GM19193 (cell line): ENCODE data around the gene TOMM20L.

Experiments
- POLR2A ChIP-seq: IDR thresholded peaks from 4 replicates; pipeline ENCODE4 v1.6.1; 2011; ENCODE audit not compliant: insufficient read depth, insufficient read length; ENCODE audit errors: extremely low read depth

TOMM20L gene

GRCh38 chr14:58408681-58409215 is 13.0 kb downstream of the TOMM20L start:
- TF ChIP-seq POLR2A = no peak

DNA sequence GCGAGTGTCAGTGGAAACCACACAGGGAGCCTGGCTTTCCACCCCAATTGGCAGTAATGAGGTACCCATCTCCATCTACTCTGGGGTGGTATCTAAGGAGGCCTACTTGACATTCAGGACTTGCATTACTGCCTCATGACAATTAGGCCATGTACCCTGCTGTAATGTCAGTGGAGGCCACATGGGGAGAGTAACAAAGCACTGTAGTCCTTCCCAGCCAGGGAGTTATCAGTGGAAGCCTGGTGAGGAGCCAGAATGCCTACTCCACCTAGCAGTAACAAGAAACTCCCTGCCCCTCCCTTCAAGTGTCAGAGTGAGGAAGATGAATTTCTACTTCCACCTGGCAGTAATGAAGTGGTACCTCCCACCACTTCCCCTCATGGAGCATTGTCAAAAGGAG is 19.1 kb downstream of the TOMM20L start:
- TF ChIP-seq POLR2A = no peak

- no peak for TF ChIP-seq POLR2A
Measured at GRCh38 chr14:58415636-58416547, 20.2 kb downstream of the TOMM20L start.

DNA sequence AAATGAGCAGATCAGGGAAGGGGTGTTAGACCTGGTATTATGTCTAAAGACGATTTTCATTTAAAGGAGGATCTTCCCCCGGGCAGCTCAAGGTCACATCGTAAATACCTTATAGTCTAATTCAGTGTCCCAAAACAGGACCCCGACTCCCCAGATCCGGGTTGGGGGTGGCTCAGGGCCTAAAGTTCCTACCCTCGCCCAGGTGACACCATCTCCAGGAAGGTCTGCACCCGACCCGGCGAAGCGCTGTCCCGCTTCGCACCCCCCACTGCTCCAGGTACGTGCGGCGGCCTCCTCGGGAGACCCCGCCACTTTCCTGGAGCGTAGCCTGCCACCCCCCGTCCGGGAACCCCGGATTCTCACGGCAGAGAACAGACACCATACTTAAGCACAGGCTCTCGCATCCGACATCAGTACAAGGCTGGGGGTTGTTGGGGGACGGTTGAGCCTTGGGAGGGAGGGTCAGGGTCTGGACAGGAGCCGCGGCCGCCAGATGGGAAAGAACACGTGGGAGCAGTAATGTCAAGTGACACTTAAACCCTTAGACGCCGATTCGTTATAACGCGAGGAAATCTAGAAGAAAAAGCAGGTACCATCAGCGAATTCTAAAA is 31.0 kb downstream of the TOMM20L start:
- TF ChIP-seq POLR2A = peak; percentile 48

DNA sequence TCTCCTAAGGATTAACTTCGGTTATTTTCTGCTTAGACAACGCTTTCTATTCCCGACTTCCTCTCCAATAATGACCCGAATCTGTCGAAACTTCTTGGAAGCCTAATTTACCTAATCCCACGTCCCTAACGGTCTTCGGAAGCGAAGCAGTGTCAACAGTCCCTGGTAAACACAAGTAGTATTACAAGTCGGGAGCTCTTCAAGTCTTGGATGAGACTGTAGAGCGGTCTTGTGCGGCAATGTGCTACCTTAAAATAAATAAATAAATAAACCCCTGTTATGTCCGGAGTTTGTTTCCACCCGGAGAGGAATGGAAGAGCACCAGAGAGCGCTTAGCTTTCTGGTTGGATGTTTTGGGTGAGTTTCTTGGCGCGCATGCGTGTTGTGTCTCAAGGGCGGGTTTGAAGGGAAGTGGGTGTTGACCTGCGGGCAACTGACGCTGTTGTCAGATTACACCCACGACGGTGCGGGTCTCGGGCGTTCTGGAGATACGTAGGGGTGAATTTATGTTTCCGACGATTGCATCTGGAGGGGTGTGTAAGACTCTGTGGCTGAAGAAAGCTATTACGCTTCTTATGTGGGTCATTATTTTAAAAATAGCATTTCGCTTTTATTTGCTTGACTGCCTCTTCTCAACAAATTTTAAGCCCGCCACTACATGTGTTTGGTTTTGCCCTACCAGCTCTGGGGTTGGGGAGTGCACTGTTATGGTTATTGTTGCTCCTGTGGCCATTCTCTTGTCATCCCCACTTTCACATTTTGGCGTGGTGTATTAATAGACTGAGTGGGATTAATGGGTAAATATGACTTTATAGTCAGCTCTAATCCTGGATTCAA is 31.8 kb downstream of the TOMM20L start, which contains the start of the genes KIAA0586 and TIMM9:
TSS of gene KIAA0586 (plus strand) at position 439 of the 837 bp plus-strand sequence. CDS start 546 bp downstream, outside the sequence.
TSS of gene TIMM9 (minus strand) at position 251 of the 837 bp plus-strand sequence. CDS start 15,586 bp downstream, outside the sequence.
- TF ChIP-seq POLR2A = peak; percentile 86

DNA sequence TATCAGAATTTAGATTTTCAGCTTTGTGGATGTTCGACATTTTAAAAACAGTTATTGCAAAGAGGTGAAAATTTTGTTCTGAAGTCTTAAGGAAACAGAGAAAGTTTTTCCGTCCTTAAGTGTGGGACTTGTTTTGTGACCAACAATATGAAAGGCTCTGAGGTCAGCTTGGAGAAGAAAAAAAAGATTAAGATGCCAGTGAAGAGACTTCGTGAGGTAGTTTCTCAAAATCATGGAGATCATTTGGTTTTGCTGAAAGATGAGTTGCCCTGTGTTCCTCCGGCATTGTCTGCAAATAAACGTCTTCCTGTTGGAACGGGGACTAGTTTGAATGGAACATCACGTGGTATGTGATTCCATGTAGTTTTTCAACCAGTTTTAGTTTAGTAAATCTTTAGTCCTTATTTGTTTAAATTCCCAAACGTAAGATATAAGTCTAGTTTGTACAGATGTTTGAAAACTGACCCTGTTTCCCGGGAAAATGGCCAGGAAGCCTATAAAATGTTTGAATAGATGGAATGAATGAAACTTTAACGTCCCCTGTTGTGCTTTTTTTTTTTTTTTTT is 32.5 kb downstream of the TOMM20L start:
- TF ChIP-seq POLR2A = no peak

- TF ChIP-seq POLR2A = no peak
Measured at GRCh38 chr14:58430156-58430555, 34.4 kb downstream of the TOMM20L start.

GRCh38 chr14:58439476-58439875 is 43.7 kb downstream of the TOMM20L start:
- TF ChIP-seq POLR2A = no peak

GRCh38 chr14:58444627-58445026 is 48.9 kb downstream of the TOMM20L start:
- no peak for TF ChIP-seq POLR2A

GRCh38 chr14:58455593-58456265 is 60.0 kb downstream of the TOMM20L start:
- no peak for TF ChIP-seq POLR2A
